Measurements from ENCODE around the gene NOTCH2.
"Not testable (repeated sequence)": the region's sequence is repeated elsewhere in the genome, so short reads cannot be mapped to it uniquely, and the experiment has no call there.

The NOTCH2 gene

DNA sequence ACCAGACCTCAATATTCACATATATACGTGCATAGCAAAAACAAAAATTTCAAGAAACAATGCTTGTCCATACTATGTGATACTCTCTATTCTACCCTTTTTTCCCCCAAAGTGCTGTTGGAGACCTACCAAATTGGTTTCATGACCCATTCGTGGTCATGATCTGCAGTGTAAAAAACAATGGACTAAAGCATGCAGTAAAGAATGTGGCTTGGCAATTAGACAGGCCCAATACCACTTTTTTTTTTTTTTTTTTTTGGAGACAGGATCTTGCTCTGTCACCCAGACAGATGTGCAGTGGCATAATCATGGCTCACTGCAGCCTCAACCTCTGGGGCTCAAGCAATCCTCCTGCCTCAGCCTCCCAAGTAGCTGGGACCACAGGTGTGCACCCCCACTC is 21.3 kb downstream of the NOTCH2 start:
- DNase-seq: not testable (repeated sequence)

DNA sequence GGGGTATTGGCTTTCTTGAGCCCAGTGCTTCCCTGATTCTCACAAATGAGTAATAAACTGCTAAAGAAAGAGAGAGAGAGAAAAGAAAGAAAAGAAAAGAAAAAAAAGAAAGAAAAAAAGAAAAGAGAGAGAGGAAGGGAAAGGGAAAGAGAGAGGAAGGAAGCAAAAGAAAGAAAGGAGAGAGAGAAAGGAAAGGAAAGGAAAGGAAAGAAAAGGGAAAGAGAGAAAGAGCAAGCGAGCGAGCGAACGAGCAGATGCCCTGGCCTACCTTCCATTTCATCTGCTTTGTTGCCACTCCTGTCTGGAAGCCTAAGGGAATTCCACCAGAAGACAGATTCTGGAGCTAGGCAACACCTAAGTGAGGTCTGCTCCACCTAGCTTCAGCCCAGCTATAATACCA is 27.7 kb downstream of the NOTCH2 start:
- not testable (repeated sequence) for DNase-seq

DNA sequence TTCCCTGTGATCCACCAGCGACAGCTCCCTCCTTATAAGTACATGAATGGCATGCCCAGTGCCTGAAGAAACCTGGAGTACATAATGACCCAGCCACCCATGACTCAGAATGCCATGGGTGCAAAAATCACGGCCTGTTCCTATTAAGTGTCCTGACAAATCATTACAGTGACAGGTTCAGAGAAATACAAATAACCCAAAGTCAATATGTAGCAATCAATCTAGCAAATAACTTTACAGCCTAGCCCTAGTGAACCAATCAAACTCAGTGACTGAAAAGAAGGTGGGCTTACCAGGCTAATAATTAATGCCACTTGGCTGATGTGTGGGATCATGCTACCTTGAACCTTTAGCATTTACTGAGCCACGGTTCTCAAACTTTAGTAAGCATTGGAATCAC is 37.2 kb downstream of the NOTCH2 start:
- DNase-seq: not testable (repeated sequence)

DNA sequence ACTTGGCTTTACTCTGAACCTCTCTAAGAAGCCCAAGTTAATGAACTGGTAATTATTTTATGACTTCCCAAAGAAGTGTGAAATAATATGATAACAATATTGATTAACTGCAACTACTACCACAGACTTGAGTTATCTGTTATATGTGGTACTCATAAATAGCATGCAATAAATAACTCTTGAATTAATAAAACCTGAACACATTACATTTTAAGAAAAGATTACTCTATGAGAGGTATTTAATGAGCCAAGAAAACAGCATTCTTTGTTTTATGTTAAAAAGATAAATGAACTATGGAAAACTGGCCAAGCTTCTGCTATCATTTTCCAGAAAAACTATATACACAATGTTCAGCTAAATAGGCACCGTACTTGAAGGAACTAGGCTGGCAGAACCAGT is 45.7 kb downstream of the NOTCH2 start:
- DNase-seq: not testable (repeated sequence)

DNA sequence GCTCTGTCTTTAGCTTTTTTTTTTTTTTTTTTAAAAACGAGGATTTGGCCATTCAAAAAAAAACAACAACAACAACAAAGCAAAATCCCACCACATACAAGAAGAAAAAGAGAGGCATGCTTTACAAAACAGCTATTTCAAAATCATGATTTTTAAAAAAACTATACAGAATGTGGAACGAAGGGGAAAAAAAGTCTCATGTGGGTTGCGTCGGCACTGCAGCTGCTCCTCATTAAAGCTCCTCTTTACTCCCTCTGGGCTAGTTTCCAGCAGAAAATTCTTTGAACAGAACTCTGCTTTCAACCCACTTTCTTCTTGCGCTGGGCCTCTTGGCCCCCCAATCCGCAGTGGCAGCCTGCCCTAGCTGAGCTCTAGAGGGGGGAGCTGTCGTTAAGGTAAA is 54.5 kb downstream of the NOTCH2 start:
- not testable (repeated sequence) for DNase-seq

DNA sequence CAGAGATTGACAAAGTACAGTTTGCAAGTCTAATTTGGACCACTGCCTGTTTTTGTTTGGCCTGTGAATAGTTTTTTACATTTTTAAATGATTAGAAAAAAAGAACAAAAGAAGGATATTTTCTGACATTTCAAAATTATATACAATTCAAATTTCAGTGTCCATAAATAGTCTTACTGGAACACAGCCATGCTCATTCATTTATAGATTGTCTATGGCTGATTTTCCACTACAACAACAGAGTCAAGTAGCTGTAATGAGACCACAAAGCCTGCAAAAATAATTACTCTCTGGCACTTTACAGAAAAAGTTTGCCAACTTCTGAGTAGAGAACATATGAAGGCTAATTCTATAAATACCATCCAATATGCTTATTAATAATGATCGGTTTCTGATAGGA is 61.1 kb downstream of the NOTCH2 start:
- not testable (repeated sequence) for DNase-seq

DNA sequence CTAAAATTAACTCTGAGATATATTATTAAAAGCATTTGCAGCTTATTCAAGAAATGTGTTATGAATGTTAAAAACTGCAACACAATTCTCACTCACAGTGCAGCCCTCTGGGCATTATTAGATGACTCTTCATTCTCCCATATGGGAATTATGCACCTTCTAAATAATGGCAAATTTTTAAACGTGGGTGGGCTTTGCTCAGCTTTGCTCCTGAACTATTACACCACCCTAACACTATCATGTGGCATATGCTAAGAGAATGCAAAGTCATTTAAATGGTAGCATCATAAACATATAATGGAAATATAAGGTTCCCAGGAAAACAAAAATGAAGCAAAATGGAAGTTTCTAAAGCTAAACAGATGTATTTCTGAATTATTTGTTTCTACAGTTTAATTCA is 61.6 kb downstream of the NOTCH2 start:
- DNase-seq: not testable (repeated sequence)

DNA sequence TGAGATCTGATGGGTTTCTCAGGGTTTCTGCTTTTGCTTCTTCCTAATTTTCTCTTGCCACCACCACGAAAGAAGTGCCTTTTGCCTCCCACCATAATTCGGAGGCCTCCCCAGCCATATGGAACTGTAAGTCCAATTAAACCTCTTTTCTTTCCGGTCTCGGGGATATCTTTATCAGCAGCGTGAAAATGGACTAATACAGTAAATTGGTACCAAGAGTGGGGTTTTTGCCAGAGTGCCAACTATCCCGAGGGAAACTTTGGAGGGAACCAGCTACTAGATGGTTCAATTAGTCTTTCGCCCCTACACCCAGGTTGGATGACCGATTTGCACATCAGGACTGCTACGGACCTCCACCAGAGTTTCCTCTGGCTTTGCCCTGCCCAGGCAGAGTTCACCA is 68.4 kb downstream of the NOTCH2 start:
- not testable (repeated sequence) for DNase-seq

DNA sequence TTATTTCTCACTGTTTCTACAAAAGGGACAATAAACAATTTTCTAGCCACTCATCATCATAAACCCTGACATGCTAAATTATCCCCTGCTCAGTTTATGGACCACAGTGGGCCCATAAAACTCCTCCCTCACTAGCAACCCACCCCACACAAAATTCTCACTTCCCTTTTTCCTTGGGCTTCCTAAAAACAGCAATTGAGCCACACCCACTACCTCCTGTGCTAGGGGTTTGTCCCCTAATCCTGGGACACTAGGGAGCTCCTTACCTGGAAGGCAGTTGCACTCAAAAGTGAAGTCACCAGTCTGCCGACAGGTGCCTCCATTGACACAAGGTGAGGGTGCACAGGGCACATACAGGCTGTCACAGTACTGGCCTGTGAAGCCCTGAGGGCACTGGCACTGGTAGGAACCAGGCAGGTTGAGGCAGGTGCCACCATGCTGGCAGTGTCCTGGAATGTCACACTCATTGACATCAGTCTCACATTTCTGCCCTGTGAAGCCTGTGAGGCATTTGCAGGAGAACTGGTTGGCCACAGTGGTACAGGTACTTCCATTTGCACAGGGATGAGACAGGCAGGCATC is 72.6 kb downstream of the NOTCH2 start:
- not testable (repeated sequence) for DNase-seq

DNA sequence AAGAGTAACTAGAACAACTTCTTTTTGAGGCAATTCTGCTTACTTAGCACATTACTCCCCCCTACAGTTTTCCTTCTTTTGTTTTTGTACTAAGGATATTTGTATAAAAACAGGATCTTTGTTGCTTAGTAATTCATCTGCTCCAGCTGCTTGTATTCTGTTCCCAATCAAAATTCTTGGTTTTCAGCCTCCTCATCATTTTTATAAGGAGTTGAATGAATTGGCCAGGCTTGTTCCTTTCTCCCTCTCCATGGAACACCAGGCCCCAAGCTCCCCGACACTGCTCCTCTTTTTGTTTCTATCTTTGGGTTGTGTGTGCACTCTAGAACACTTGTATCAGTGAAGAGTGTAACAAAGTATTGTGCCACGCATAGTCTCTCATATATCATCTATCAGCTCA is 73.5 kb downstream of the NOTCH2 start:
- DNase-seq: not testable (repeated sequence)

DNA sequence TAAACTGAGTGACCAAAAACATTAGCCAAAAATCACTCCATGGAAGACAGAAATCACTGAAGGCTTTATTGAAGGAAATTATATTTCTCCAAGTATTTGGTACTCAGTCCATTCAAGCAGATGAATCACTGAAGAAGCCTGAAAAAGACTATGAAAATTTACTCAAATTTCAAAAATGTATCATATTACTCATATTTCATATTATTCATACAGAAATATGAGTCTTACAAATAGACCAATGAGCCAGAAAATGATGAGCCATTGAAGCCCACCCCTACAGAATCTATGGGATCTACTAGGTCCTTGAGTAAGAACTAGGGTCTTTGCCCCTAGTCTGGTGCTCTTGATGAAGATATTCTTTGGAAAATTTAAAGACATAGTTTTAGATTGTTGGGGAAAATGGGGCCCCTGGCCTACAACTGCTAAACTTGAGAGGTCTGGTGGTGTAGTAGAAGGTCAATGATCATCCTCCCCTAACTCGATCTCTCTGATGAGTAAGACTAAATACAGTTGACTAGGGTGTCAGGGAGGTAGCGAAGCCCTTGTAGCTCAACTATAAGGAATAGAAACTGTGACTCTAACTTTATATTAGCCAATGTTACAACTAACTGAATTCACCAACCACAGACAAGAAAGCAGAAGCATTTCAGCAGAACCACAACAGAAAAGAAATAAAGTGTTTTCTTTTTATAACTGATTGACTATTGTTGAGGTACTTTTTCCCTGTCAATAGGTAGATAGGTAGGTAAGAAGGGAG is 81.0 kb downstream of the NOTCH2 start:
- DNase-seq: no peak

DNA sequence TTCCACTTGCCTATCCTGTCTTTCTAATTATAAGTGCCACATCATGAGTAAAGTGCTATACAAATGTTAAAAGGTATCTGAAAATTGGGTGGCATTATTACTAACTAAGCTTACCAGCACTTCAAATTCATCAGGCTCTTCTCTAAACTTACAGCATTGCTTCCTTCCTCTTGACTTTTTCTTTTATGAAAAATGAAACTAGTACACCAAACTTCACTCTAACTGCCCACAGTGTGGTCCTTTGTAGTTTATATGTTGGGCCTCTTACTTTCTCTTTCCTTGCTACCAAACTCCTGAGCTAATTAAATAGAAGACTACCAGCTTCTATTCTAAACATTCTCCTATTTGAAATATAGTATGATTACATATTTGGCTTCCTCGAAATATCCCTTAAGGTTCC is 81.8 kb downstream of the NOTCH2 start:
- no peak for DNase-seq

DNA sequence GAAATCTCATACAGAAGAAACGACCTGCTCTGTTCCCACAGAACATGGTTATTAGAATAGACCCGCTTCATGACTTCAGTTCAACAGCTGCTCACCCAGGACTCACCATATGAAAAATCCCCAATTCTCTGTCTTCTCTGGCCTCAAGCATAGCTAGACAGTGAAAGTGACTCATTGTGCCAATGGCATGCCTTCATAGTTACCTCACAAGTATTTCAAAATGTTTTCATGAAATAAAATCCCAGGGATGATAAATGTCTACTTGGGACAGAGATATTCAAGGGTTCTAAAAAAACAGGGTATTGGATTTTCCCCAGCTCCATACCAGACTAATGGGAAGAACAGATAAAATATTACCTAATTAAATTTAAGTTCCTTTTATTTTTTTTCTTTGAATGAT is 82.3 kb downstream of the NOTCH2 start:
- no peak for DNase-seq

DNA sequence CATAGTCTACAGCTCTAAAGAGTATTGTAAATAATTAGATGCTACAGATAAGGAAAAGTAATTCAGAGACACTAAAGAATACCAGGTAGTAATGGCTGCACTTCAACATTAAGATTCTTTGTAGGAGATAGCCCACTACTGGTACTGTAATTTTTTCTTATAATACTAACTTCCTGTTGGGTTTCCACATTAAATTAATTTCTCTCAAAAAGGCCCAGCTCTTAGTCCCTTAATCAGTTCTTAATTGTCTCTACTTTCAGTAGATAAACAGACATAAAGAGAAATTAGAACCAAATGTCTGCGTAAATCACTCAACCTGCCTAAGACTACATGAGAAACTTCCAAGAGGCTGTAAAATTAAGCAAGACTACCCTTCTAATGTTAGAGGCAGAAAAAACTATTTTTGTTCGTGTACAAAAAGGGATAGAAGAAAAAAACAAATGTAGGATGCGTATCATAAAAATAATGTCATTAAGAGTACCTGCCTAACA is 83.4 kb downstream of the NOTCH2 start:
- no peak for DNase-seq

DNA sequence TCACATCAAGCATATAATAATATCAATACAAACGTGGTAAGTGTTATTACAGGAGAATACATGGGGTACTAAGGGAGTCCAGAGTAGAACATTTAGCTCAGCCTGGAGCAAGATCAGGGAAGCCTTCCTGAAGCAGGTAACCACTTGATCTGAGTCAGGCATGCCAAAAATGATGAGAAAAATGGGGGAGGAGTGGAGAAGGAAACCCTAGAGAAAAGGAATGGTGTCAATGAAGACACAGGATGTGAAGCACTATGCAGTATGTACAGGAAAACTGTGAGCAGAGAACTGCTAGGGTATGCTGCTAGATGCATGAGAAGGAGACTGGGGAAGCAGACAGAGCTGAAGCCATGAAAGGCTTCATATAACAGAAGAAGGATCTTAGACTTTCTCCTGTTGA is 84.7 kb downstream of the NOTCH2 start:
- DNase-seq: no peak

DNA sequence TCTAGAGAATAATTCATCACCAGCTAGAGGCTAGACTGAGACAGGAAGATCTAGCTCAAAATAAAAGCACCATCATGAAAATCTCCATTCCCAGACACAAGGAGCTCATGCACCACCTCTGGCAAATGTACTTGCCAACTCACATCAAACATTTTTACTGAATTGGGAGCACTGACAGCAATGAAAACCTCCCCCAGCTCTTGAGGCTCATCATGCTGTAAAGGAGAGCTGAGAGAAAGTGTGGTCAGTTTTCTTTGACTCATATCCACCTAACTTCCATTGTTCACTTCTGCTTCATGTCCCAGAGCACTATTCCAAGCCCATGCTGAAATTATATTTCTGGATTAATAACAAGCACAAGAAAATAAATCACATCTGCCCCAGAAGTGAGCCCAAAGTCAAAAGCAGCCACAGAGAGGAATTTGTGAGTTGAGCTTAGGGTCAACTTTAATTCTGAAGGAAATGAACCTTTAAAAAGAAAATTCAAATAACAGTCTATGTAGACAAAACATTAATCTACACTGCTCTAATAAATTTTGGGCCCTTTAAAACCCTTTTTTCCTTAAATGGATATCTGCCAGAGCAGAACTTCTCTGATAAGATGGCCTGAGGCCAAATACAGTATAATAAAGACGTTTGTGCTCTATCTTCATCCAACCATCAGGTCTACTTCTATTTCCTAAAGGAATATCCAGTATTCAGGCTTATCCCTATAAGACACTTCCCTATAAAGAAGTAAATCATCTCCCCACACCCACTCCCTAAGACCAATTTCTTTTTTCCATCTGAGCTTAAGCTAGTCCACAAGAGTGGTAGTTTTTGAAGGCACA is 87.3 kb downstream of the NOTCH2 start:
- DNase-seq: no peak

DNA sequence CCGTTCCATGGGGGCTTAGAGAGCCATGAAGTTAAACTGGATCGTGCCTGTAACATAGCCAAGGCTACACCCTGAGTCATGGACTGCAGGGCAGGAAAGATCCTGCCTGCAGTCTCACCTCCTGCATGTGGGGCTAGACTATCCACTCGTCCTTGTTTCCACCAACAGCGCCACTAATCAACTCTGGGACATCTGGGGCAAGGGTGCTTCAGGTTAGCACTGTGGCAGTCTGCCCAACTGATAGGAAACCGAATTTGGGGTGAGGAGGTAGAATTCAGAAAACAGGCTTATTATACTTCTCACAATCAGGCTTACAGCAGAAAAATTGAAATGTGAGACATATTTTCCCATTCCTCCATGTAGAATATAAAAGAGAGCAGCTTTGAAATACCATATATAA is 88.0 kb downstream of the NOTCH2 start:
- DNase-seq: no peak

DNA sequence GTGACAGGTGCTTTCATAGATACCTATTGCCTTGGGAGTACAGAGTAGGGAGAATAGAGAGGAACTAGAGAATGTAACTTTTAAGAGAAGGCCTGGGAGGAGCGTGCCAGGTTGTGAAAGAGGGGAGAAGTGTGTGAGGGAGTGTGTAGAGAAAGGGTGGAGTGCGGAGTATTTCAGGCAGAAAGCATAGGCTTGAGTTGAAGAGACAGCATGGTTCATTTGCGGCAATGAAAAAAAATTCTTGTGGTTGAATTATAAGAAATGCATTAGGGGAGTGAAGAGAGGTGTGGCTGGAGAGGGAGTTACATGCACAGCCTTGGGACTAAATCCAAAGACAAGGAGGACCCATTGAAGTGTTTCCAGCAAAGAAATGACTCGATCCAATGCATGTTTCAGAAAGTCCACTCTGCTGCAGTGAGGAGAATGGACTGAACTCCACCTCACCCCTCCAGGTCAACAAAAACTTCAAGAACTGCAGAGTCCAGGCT is 91.4 kb downstream of the NOTCH2 start:
- DNase-seq: no peak

DNA sequence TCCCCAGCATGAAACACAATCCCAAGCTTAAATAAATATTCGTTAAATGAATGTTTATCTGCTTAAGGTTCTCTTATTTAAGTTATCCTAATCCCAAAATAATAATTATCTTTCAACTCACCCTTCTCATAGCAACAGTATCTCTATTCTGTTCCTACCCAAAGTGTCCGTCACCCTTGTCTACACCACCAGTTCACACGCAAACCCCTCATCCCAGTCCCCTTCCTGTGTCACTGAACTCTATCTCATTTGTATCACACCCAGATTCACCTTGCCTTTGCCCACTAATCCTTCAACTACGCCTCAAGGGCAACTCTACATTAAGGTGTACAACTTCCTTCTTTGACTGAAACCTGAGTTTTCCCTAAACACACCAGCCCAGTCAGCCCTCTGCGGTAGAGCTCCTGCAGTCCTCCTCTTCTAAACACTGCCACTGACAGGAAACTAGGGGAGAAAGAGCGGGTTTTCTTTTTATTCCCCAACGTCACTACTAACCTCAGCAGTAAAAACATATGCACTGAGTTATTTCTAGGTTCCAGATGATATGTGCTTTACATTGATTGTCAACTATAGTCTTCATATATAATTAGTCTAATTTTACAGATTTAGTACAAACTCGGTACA is 92.2 kb downstream of the NOTCH2 start:
- not testable (repeated sequence) for DNase-seq

DNA sequence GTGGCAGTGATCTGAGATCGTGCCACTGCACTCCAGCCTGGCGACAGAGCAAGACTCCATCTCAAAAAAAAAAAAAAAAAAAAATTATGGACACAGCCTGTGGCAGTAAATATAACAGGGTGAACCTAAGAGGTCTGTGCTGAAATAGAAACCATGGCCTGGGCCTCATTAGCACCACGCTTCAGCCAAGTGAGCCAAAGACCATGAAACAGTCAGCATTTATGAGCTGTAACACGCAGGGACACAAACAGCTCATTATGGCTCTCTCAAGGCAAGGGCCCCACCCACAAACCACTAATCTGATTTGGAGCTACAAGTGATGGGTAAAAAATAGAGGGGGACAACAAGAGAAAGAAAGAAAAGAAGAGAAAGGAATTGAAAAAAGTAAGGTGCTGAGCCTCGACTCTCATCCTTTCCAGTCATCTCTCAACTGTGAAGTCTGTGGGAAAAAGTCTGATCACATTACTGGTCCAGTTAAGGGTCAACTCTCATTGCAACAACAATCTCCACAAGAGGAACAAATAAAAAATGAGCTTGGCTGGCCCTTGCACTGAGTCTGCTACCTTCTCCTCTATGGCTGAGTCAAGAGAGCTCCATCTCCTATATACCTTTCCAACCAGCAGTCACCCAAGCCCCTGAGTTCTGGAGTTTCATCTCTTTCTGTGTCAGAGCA is 93.7 kb downstream of the NOTCH2 start:
- not testable (repeated sequence) for DNase-seq

DNA sequence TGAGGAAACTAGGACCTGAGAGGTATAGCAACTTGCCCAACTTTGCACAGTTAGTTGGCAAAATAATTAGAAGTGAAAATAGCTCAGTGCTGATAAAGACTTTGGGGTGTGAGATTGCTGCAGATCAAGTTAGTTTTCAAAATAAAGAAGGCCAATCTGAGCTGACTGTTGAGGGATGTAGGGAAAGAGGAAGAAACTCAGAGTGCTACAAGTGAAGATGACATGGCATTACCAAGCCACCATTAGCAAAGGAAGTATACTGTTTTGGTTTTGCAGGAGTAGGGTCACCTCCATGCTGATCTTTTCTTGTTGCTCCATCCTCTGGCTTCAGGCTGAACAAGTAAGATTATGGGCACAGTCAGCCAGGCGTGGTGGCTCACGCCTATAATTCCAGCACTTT is 94.5 kb downstream of the NOTCH2 start:
- DNase-seq: no peak

DNA sequence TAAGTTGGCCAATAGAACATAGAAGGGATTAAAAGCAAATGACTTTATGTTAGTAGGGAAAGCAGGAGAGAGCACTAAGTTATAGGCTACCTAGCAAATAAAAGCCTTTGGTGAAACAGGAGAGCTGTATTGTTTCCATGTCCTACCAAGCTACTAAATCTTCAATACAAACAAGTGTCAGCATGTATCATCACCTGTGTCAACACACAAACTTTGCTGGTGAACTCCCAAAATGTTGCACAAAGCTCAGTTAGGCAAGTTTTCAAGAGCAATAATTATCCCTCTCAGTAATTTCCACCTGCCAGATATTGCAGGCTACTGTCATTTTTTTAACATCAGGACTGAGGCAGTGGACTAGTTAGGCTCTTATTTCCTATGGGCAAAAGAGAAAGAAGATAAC is 95.4 kb downstream of the NOTCH2 start:
- DNase-seq: no peak
